Astrocyte of the cerebellum (primary cell): ENCODE results near the gene LILRB5.
A peak's percentile ranks its signal among the peaks of the same experiment; 100 is the strongest.
"Not testable (repeated sequence)": the region's sequence is repeated elsewhere in the genome, so short reads cannot be mapped to it uniquely, and the experiment has no call there.

Experiments used
- DNase-seq: peaks from one replicate; pipeline ENCODE4 v3.0.0-alpha.2; 2011; ENCODE audit warnings: low read depth
- H3K4me3 ChIP-seq: 2 replicates; pipeline ENCODE4 v1.5.1; 2011; ENCODE audit warnings: mild to moderate bottlenecking, low read depth, low read length, moderate library complexity
- in situ Hi-C: cut with HindIII; loops from 2 replicates; pipeline ENCODE4 v1.10.0; 2017; ENCODE audit warnings: low sequenced_read_pairs
- TF ChIP-seq, protein P1 (sequence below): IDR thresholded peaks from 2 replicates; pipeline ENCODE4 v1.5.1; 2012; ENCODE audit warnings: low read length, low read depth, moderate library complexity, mild to moderate bottlenecking; ENCODE audit errors: missing control alignments

The LILRB5 gene

DNA sequence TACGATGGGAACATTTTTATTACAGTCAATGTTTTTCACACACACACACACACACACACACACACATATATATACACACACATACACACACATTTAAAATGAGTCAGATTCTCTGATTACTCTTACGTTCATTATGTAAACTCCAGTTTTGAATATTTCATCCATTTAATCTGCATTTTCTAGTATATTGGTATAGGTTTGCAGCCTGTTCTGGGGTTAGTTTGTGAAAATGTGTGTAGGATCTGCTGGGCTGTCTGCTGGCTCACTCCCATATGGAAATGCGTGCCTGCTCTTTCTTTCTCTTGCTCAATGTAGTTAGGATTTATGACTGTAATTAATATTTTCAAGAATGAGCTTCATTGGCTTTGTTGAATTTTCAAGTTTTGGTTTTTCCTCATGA, 16.7 kb upstream of the LILRB5 start:
- in situ Hi-C loops = no loop called here
- no peak for DNase-seq
- no peak overlapping the region for H3K4me3 ChIP-seq
- TF ChIP-seq, protein P1, sequence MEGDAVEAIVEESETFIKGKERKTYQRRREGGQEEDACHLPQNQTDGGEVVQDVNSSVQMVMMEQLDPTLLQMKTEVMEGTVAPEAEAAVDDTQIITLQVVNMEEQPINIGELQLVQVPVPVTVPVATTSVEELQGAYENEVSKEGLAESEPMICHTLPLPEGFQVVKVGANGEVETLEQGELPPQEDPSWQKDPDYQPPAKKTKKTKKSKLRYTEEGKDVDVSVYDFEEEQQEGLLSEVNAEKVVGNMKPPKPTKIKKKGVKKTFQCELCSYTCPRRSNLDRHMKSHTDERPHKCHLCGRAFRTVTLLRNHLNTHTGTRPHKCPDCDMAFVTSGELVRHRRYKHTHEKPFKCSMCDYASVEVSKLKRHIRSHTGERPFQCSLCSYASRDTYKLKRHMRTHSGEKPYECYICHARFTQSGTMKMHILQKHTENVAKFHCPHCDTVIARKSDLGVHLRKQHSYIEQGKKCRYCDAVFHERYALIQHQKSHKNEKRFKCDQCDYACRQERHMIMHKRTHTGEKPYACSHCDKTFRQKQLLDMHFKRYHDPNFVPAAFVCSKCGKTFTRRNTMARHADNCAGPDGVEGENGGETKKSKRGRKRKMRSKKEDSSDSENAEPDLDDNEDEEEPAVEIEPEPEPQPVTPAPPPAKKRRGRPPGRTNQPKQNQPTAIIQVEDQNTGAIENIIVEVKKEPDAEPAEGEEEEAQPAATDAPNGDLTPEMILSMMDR = no peak

DNA sequence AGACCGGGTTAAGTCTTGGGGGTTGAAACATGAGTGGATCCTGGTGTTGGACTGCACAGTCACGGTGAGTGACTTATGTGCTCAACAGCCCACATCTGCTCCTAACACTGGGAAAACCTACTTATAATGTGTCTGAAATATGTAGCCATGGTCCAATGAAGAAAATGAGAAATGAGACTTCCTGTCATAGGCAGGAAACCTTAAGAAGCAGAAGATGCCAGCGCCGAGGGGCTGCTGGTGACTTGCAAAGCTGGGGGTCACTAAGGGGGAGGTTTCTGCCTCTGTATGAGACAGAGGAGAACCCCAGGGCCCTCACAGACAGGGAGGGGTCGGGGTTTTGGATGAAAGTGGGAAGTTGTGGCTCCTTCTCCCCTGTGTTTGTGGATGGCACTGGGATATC, 15.1 kb upstream of the LILRB5 start:
- H3K4me3 ChIP-seq, in situ Hi-C loops, DNase-seq: not testable (repeated sequence)

DNA sequence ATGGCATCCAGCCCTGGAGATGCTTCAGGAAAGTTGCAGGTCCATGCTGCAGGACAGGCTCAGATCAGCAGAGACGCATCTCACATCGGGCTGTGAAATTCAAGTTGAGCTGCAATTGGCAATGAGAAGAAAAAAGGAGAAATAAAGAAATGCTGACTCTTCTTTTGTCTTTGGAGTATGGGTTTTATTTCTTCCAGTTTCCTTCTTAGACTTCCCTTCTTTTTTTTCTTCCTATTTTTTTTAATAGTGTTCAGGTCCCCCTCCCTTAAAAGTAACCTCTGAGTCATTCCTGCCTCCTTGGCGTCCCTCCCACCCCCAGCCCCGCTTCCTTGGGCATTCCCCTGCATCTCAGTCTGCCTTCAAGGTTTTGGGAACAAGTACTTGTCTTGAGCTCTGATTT, 14.5 kb upstream of the LILRB5 start:
- H3K4me3 ChIP-seq, DNase-seq, in situ Hi-C loops: not testable (repeated sequence)

DNA sequence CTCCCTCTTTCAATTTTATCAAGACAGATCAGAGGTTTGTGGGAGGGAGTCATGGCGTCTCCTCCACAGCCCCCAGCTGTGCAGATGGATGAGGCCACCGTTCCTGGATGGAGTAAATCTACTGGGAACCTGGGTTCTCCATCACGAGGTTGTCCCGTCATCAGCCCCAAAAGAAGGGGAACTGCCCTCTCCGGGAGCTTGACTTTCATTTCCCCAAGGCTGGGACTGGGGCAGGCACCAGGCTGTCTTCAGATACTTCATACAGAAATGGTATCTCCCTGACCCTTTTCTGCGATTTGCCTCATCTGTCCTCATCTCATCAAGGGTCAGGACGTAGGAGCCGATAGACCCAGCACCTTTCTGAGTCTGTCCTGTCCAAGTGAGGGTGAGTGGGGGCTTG, 14.0 kb upstream of the LILRB5 start:
- H3K4me3 ChIP-seq = no peak overlapping the region
- in situ Hi-C loops = no loop called here
- no peak for DNase-seq
- TF ChIP-seq, protein P1 = no peak

DNA sequence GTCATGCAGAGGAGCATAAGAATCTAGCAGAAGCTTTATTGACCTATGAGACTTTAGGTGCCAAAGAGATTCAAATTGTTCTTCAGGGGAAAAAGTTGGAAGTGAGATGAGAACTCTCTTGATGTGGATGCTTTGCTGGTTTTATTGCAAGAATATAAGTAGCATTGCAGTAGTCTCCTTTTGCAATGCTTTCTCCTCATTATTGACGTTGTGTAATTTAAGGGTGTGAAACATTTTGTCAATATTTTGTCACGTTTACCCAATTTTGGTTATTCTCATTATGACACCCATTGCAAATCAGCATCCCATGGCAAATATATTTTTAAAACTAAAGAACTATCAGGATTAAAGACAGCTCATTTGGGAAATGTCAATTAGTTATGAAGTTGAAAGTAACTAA, 11.9 kb upstream of the LILRB5 start:
- TF ChIP-seq, protein P1 = no peak
- DNase-seq = no peak
- in situ Hi-C loops = no loop called here
- no peak overlapping the region for H3K4me3 ChIP-seq

DNA sequence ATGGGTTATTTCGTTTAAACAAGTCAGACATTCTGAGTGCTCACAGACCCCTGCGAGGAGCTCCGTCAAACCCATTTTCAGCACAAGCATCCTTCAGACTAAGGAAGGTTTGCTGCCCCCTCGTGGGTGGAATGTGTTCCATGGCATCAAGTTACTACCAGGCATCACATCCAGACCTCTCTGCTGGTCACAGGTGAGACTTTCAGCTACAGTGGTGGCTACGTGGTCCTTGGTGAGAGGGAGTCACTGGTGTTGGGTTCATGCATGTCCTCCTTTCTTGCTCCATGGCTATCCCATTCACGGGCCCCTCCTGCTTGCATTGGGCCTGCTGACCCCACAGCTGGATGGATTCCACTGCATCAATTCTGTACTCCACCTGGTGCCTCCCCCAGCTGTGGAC, 9.1 kb upstream of the LILRB5 start:
- DNase-seq = peak; percentile 41
- TF ChIP-seq, protein P1 = peak; percentile 73
- H3K4me3 ChIP-seq = no peak overlapping the region
- in situ Hi-C loops = no loop called here

DNA sequence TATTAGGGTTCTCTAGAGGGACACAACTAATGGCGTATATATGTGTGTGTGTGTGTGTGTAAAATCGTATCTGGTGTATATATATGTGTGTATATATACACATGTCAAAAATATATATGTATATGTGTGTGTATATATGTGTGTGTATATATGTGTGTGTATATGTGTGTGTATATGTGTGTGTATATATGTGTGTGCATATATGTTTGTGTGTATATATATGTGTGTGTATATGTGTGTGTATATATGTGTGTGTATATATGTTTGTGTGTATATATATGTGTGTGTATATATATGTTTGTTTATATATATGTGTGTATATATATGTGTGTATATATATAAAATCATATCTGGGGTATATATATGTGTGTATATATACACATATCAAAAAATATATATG, 5.4 kb upstream of the LILRB5 start:
- TF ChIP-seq, protein P1 = no peak
- in situ Hi-C loops = no loop called here
- H3K4me3 ChIP-seq = no peak overlapping the region
- no peak for DNase-seq

DNA sequence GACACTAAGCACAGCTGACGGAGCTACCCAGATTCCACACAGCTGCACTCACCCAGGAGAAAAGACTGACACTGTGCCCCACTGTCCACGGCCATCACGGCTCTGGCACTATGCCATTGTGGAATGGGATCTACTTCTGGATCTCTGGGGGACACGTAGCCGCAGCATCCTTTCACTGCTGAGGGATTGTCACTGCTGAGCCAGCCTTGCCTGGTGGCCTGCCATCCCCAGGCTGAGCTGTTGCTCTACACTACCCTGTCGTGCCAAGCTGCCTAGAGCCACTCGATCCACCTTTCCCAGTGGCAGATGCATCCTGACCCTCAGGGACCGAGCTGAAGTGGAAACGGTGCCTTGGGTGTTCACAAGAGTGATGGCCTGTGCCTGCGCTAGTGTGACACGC, 5.0 kb upstream of the LILRB5 start:
- DNase-seq = no peak
- H3K4me3 ChIP-seq = no peak overlapping the region
- in situ Hi-C loops = no loop called here
- TF ChIP-seq, protein P1 = no peak
